Activated naive CD4-positive, alpha-beta T cell treated with anti-CD3 and anti-CD28 coated beads, Interleukin-2, amount 50 U/mL, for 72 hours (primary cell): ENCODE data around the gene PCSK5. TPM values are rescaled to one million over a fixed set of nuclear protein-coding genes. Genes with fewer than 3 reads are reported as not detected.

Experiments used
- ATAC-seq, 2 donors: fragments of 150-1000 bp; cut with Tn5 transposase; 2 replicates each; pipeline ENCODE4 v1.10.0; 2021; ENCODE audit warnings: mild to moderate bottlenecking in 2 of 2, moderate library complexity in 2 of 2
- DNase-seq, 2 donors: peaks; one replicate each; pipeline ENCODE4 v3.0.0; 2021 to 2022; ENCODE audit warnings: low spot score in 2 of 2
- H3K27ac Mint-ChIP-seq, 2 donors: one replicate each; pipeline ENCODE4 v1.8.0; 2022; ENCODE audit warnings: mild to moderate bottlenecking in 2 of 2, mixed read lengths in 2 of 2
- H3K36me3 Mint-ChIP-seq, 2 donors: one replicate each; pipeline ENCODE4 v1.8.0; 2022; ENCODE audit warnings: mixed read lengths in 2 of 2
- H3K9me3 Mint-ChIP-seq, 2 donors: one replicate each; pipeline ENCODE4 v1.8.0; 2022; ENCODE audit warnings: mixed read lengths in 2 of 2
- total RNA-seq, 2 donors: library from RNA; stranded (reverse); gene quantifications; one replicate each; pipeline ENCODE4 v1.2.3, GENCODE V29; 2022

The PCSK5 gene
- total RNA-seq, 2 donors from 2014 or later: 1.6 to 6.3 TPM

DNA sequence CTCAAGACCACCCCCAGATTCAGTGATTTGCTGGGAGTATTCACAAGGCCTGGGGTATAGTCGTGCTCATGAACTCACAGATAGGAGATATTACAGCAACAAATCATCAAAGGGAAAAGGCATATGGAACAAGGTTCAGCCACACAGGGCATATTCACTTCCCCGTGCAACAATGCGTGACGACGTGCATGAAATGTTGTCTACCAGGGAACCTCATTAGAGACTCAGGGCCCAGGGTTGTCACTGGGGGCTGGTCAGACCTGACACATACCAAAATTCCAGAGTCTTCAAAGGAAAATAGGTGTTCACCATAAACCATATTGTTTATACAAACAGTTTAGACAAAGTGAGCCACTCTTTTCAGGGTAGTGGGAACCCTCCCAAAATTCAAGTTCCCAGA, 291.3 kb downstream of the PCSK5 start:
- Mint-ChIP-seq H3K9me3 (no peaks in the 10 kb centered on the region), H3K36me3 (peaks cover 7 to 25% of the 10 kb centered on the region in 2 donors), H3K27ac (peak overlapping the region in 1 of 2 donors; percentile 59)
- DNase-seq (no peak), ATAC-seq (no peak)

GRCh38 chr9:76185432-76185831, 295.0 kb downstream of the PCSK5 start:
- DNase-seq (no peak), ATAC-seq (no peak)
- Mint-ChIP-seq H3K36me3 (peaks cover 13 to 25% of the 10 kb centered on the region in 2 donors), H3K27ac (no peak overlapping the region), H3K9me3 (no peaks in the 10 kb centered on the region)

GRCh38 chr9:76188286-76188685, 297.8 kb downstream of the PCSK5 start:
- Mint-ChIP-seq H3K9me3 (no peaks in the 10 kb centered on the region), H3K36me3 (peaks cover 15 to 22% of the 10 kb centered on the region in 2 donors), H3K27ac (no peak overlapping the region)
- no peak for ATAC-seq
- no peak for DNase-seq

- no peaks in the 10 kb centered on the region for H3K9me3 Mint-ChIP-seq
- DNase-seq (no peak), ATAC-seq (no peak)
- H3K27ac Mint-ChIP-seq: no peak overlapping the region
- peaks cover 12 to 22% of the 10 kb centered on the region in 2 donors for H3K36me3 Mint-ChIP-seq
These were observed 298.4 kb downstream of the PCSK5 start for GRCh38 chr9:76188905-76189304.

DNA sequence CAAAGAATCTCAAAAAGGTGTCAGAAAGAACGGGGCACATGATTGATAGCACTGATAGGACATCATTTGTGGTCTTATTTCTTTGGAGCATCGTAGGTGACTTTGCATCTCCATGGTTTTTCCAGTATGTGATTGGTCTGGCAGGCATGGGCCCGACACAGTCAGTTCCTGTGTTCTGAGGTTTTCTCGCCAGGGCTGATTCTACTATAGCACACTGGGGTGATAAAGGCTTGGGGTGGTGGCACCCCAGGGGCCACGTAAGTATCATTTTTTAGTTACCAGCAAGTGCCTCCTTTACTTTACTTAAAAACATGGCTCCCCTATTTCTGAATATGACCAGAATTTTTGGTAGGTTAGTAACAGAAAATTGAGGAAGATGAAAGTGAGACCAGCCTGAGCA, 301.0 kb downstream of the PCSK5 start:
- Mint-ChIP-seq H3K9me3 (no peaks in the 10 kb centered on the region), H3K36me3 (peaks cover 12 to 22% of the 10 kb centered on the region in 2 donors), H3K27ac (no peak overlapping the region)
- ATAC-seq (no peak), DNase-seq (no peak)

DNA sequence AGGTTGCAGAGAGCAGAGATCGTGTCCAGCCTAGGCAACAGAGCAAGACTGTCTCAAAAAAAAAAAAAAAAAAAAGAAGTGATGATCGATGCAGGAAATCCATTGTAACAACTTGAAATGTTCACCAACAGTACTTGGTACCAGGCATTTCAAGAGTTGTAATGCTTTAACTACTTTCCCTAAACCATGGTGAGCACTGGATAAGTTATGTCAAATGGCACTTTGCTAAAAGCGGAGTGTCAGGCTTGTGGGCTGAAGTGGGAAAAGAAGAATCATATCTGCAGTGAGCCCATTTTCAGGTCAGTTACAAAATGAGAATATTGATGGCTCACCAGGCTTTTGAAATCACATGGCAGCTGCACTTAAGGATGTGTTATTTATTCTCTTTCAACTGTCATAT, 301.5 kb downstream of the PCSK5 start:
- H3K27ac Mint-ChIP-seq: no peak overlapping the region
- peaks cover 12 to 22% of the 10 kb centered on the region in 2 donors for H3K36me3 Mint-ChIP-seq
- DNase-seq (no peak), ATAC-seq (peak in 1 of 2 donors; percentile 57)
- H3K9me3 Mint-ChIP-seq: no peaks in the 10 kb centered on the region

GRCh38 chr9:76194896-76195295, 304.4 kb downstream of the PCSK5 start:
- no peaks in the 10 kb centered on the region for H3K9me3 Mint-ChIP-seq
- ATAC-seq (no peak), DNase-seq (no peak)
- no peak overlapping the region for H3K27ac Mint-ChIP-seq
- peaks cover 7 to 16% of the 10 kb centered on the region in 2 donors for H3K36me3 Mint-ChIP-seq

DNA sequence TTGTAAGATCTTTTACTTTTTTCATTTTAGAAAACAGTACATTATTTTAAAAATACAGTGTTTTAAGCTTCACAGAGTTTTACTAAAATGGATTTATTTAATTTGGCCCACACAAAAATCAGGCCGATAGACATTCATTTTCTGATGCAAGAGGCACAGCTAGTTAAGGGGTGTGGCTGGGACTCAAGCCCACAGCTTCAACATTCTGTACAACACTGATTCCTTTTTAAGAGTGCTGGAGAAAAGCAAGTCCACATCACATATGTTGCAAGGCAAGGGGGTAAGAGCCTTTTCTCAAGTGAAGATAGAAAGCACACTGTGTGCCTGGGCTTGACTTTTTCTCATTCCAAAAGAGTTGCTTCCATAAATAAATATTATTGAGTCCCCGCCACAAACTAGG, 307.9 kb downstream of the PCSK5 start:
- no peaks in the 10 kb centered on the region for H3K9me3 Mint-ChIP-seq
- no peaks in the 10 kb centered on the region for H3K36me3 Mint-ChIP-seq
- H3K27ac Mint-ChIP-seq: no peak overlapping the region
- no peak for ATAC-seq
- no peak for DNase-seq

GRCh38 chr9:76200315-76200714, 309.8 kb downstream of the PCSK5 start:
- Mint-ChIP-seq H3K9me3 (no peaks in the 10 kb centered on the region), H3K36me3 (no peaks in the 10 kb centered on the region), H3K27ac (no peak overlapping the region)
- ATAC-seq (no peak), DNase-seq (no peak)

DNA sequence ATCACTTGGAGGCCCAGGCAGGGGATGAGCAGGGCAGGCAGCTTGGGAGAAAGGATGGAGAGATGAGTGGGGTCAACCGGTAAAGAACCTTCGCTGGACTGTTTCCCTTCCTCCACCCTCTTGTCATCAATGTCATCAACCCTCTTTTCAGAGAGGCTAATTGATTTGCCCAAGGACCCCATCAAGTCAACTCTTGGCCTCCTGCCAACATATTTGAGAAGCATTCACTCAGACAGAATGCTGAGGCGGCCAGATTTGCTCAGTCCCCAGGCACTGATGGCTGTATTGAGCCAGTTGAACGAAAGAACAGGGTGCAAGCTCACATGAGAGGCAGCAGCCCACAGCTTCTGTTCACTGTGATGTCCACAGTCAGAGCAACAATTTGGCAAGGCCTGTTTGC, 310.3 kb downstream of the PCSK5 start:
- ATAC-seq: no peak
- H3K27ac Mint-ChIP-seq: no peak overlapping the region
- DNase-seq: no peak
- H3K9me3 Mint-ChIP-seq: no peaks in the 10 kb centered on the region
- H3K36me3 Mint-ChIP-seq: no peaks in the 10 kb centered on the region

GRCh38 chr9:76203373-76203772, 312.9 kb downstream of the PCSK5 start:
- no peak overlapping the region for H3K27ac Mint-ChIP-seq
- H3K9me3 Mint-ChIP-seq: no peaks in the 10 kb centered on the region
- DNase-seq: no peak
- no peaks in the 10 kb centered on the region for H3K36me3 Mint-ChIP-seq
- ATAC-seq: no peak

DNA sequence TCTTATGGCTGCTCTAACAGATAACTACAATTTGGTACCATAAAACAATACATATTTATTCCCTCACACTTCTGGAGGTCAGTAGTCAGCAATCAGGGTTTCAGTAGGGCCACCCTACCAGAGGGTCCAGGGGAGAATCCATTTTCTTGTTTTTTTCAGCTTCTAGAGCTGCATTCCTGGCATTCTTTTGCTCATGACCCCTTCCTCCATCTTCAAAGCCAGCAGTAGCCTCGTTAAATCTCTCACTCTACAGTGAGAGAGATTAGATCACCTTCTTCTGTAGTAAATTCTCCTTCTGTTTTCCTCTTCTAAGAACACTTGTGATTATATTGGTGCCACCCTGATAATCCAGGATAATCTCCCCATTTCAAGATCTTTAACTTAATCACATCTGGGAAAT, 316.3 kb downstream of the PCSK5 start:
- no peak for DNase-seq
- ATAC-seq: no peak
- Mint-ChIP-seq H3K9me3 (no peaks in the 10 kb centered on the region), H3K27ac (no peak overlapping the region), H3K36me3 (no peaks in the 10 kb centered on the region)

DNA sequence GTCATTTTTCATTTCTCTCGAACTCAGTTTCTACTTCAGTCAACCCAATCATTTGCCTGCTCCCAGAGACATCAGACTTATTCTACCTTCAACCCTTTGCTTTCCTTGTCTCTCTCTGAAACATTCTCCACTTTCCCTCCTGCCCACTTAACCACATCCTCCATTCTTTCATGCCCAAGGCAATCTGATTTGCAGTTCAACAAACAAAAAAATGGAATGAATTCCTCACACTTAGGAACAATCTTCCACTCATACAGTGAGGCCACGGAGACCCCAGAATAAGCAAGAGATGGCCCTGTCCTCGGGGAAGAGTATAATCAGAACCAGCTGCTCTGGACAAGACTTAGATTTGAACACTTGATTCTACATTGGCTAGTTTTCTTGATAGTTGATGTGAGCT, 323.3 kb downstream of the PCSK5 start:
- Mint-ChIP-seq H3K27ac (no peak overlapping the region), H3K36me3 (no peaks in the 10 kb centered on the region), H3K9me3 (no peaks in the 10 kb centered on the region)
- ATAC-seq (no peak), DNase-seq (no peak)

DNA sequence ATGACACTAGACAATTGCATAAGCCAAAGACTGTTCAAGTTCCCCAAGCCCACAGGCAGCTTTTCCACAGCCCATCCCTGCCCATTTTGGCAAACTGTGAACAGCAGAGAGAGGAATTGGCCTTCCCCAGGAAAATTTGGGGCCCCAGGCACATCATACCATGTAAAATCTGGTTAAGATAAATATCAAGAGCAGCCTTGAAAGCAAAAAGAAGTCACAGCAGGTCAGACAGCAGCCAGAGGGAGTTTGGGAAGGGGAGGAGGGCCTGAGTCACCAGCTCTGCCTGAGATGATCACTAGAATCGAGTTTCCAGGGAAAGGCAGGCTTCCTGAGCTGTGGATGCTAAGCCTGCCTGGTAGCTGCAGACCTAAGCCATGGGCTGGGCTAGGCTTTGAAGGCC, 324.6 kb downstream of the PCSK5 start:
- DNase-seq (no peak), ATAC-seq (no peak)
- Mint-ChIP-seq H3K27ac (no peak overlapping the region), H3K9me3 (no peaks in the 10 kb centered on the region), H3K36me3 (no peaks in the 10 kb centered on the region)

DNA sequence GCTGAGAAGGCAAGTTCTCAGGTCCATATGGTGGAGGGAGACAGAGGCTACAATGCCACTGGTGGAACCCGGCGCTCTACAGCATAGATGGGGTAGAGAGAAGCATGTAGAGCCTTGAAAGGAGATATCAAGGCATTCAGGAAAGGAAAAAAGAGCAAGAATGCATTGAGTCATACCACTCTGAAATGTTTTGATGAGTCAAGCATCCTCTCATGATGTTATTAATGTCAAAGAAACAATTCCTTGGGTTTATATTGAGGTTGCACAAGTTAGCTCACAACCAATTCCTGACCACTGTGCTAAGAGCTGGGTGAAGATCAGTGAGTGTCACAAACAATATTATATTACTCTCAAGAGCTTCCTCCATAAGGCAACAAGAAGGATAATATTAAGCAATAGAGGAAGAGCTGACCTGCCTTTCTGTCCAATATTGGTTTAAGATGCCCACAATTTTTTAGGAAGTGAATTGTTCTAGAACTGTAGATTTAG, 325.7 kb downstream of the PCSK5 start:
- H3K9me3 Mint-ChIP-seq: no peaks in the 10 kb centered on the region
- H3K27ac Mint-ChIP-seq: peak overlapping the region in 1 of 2 donors; percentile 44
- H3K36me3 Mint-ChIP-seq: no peaks in the 10 kb centered on the region
- DNase-seq: no peak
- ATAC-seq: peak; percentile 14 to 78

- Mint-ChIP-seq H3K27ac (no peak overlapping the region), H3K36me3 (no peaks in the 10 kb centered on the region), H3K9me3 (no peaks in the 10 kb centered on the region)
- ATAC-seq (no peak), DNase-seq (no peak)
These were observed 327.8 kb downstream of the PCSK5 start for GRCh38 chr9:76218117-76218885.

DNA sequence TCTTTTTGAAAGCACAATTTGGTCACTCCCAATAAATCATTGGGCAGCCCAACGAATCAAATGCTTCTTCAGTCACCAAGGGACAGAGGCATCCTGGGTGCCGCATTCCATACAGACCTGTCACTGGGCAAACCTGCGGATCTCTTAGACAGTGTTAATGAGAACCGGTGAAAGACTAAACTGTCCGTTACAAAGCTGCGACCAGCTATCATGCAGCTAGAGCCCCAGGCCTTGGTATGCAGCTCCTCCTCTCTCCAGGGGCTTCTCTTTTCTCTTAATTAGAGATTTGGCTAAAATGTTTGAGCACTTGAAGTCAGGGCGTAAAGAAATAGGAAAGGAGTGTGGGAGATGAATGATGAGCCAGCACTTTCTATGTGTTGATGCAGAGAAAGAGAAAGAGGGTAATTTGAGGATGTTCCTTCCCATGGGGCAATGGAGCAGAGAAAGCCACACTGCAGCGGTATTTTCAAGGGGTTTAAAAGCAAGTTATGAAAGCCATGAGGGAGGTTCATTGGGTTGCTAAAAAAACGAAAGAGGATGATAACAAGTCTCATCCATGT, 328.5 kb downstream of the PCSK5 start:
- no peaks in the 10 kb centered on the region for H3K36me3 Mint-ChIP-seq
- DNase-seq (no peak), ATAC-seq (no peak)
- H3K9me3 Mint-ChIP-seq: no peaks in the 10 kb centered on the region
- H3K27ac Mint-ChIP-seq: no peak overlapping the region

- no peaks in the 10 kb centered on the region for H3K36me3 Mint-ChIP-seq
- ATAC-seq: no peak
These were observed 329.2 kb downstream of the PCSK5 start for GRCh38 chr9:76219560-76220151.

More at GRCh38 chr9:76219560-76220151, 329.2 kb downstream of the PCSK5 start:
- no peak for DNase-seq
- Mint-ChIP-seq H3K9me3 (no peaks in the 10 kb centered on the region), H3K27ac (no peak overlapping the region)
